ENCODE measurements around the gene GID8. TPM values are rescaled to one million over a fixed set of nuclear protein-coding genes. Genes with fewer than 3 reads are reported as not detected.
A peak's percentile ranks its signal among the peaks of the same experiment; 100 is the strongest.

Gene GID8
- total and polyA plus RNA-seq, 2 donors: 24.0 to 25.7 TPM

DNA sequence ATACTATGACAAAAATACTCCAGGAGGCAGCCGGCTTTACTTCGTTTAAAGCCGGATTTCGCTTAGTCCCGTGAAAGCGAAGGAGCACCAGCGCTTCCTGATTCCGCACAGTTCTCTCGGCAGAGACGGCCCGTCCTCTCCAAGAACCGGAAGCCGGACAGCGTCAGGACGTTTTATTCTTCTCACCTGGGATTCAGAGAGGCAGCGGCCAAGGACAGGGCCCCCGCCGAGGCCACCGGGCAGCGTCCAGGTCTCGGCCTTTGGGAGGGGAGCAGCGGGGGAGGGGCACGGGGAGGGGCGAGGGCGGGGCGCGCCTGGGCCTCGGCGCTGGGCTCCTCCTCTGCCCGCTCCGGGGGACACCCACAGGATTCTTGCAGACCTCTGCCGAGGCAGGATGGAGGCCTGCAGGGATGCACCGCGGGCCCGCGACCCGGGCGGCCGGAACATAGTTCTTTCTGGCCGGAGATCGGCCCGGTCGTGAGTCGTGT, 8.9 kb upstream of the GID8 start:
- Histone ChIP-seq H3K27me3 (ENCODE audit: control insufficient read depth in 2 of 2, insufficient read depth in 1 of 2, low read length in 1 of 2) (no peaks in the 10 kb centered on the region), H3K36me3 (ENCODE audit: control insufficient read depth in 2 of 2, insufficient read depth in 2 of 2, low read length in 1 of 2) (peaks cover 4 to 5% of the 10 kb centered on the region in 2 donors), H3K9me3 (ENCODE audit: control insufficient read depth in 2 of 2, insufficient read depth in 1 of 2, low read length in 1 of 2) (no peaks in the 10 kb centered on the region), H3K4me1 (ENCODE audit: control insufficient read depth in 2 of 2, insufficient read depth in 2 of 2, low read length in 2 of 2) (peaks cover 30 to 54% of the 10 kb centered on the region in 2 donors), H3K4me3 (ENCODE audit: low read length in 2 of 2) (peak overlapping the region; percentile 61 to 92), H3K27ac (ENCODE audit: low read depth in 1 of 2, low read length in 1 of 2) (peak overlapping the region; percentile 70 to 81)
- WGBS: under 1% methylated on average over 44 of the region's 44 CpGs
- peak in 2 of 9 donors; percentile 39 to 71 for DNase-seq (ENCODE audit: low read depth in 6 of 9, low spot score in 9 of 9)

- H3K4me3 ChIP-seq (ENCODE audit: low read length in 2 of 2): no peak overlapping the region
- no peak for DNase-seq (ENCODE audit: low read depth in 6 of 9, low spot score in 9 of 9)
- peaks cover 20 to 21% of the 10 kb centered on the region in 2 donors for H3K36me3 ChIP-seq (ENCODE audit: control insufficient read depth in 2 of 2, insufficient read depth in 2 of 2, low read length in 1 of 2)
- no peaks in the 10 kb centered on the region for H3K27me3 ChIP-seq (ENCODE audit: control insufficient read depth in 2 of 2, insufficient read depth in 1 of 2, low read length in 1 of 2)
- H3K27ac ChIP-seq (ENCODE audit: low read depth in 1 of 2, low read length in 1 of 2): no peak overlapping the region
- H3K9me3 ChIP-seq (ENCODE audit: control insufficient read depth in 2 of 2, insufficient read depth in 1 of 2, low read length in 1 of 2): no peaks in the 10 kb centered on the region
- H3K4me1 ChIP-seq (ENCODE audit: control insufficient read depth in 2 of 2, insufficient read depth in 2 of 2, low read length in 2 of 2): peaks cover 24 to 67% of the 10 kb centered on the region in 2 donors
- 86% methylated on average over 9 of the region's 9 CpGs for WGBS
Measured at GRCh38 chr20:62931464-62931863, 6.5 kb upstream of the GID8 start.

DNA sequence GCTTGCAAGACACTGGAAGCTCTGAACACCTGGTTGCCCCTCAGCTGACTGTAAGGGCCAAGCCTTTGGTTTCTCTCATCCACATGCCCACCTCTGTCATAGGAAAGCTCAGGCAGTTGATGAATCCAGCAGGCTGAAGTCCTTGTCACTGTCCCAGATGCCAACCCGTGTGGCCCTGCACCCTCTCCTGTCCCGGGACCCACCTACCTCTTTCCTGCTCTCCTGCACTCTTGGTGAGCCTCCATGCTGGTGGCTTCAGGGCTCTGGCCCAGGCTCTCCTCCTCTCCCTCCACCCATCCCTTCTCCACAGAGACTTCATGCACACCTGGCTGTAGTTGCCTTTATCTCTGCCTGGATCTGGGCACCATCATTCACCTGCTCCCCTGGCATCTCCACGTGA, 4.0 kb upstream of the GID8 start:
- peak overlapping the region in 1 of 2 donors; percentile 9 for H3K27ac ChIP-seq (ENCODE audit: low read depth in 1 of 2, low read length in 1 of 2)

GRCh38 chr20:62935204-62935967, 2.6 kb upstream of the GID8 start:
- no peaks in the 10 kb centered on the region for H3K27me3 ChIP-seq (ENCODE audit: control insufficient read depth in 2 of 2, insufficient read depth in 1 of 2, low read length in 1 of 2)
- peaks cover 17 to 21% of the 10 kb centered on the region in 2 donors for H3K36me3 ChIP-seq (ENCODE audit: control insufficient read depth in 2 of 2, insufficient read depth in 2 of 2, low read length in 1 of 2)
- peaks cover 24 to 54% of the 10 kb centered on the region in 2 donors for H3K4me1 ChIP-seq (ENCODE audit: control insufficient read depth in 2 of 2, insufficient read depth in 2 of 2, low read length in 2 of 2)
- H3K4me3 ChIP-seq (ENCODE audit: low read length in 2 of 2): no peak overlapping the region
- no peaks in the 10 kb centered on the region for H3K9me3 ChIP-seq (ENCODE audit: control insufficient read depth in 2 of 2, insufficient read depth in 1 of 2, low read length in 1 of 2)
- 96% methylated on average over 12 of the region's 12 CpGs for WGBS
- H3K27ac ChIP-seq (ENCODE audit: low read depth in 1 of 2, low read length in 1 of 2): no peak overlapping the region
- no peak for DNase-seq (ENCODE audit: low read depth in 6 of 9, low spot score in 9 of 9)

More for the DNA sequence above, 4.0 kb upstream of the GID8 start:
- no peak for DNase-seq (ENCODE audit: low read depth in 6 of 9, low spot score in 9 of 9)
- Histone ChIP-seq H3K4me3 (ENCODE audit: low read length in 2 of 2) (no peak overlapping the region), H3K9me3 (ENCODE audit: control insufficient read depth in 2 of 2, insufficient read depth in 1 of 2, low read length in 1 of 2) (no peaks in the 10 kb centered on the region), H3K4me1 (ENCODE audit: control insufficient read depth in 2 of 2, insufficient read depth in 2 of 2, low read length in 2 of 2) (peaks cover 14 to 52% of the 10 kb centered on the region in 2 donors), H3K36me3 (ENCODE audit: control insufficient read depth in 2 of 2, insufficient read depth in 2 of 2, low read length in 1 of 2) (peaks cover 17 to 21% of the 10 kb centered on the region in 2 donors), H3K27me3 (ENCODE audit: control insufficient read depth in 2 of 2, insufficient read depth in 1 of 2, low read length in 1 of 2) (no peaks in the 10 kb centered on the region)
- 55% methylated on average over 3 of the region's 3 CpGs for WGBS

GRCh38 chr20:62935968-62936585, 1.9 kb upstream of the GID8 start:
- no peak for DNase-seq (ENCODE audit: low read depth in 6 of 9, low spot score in 9 of 9)
- WGBS: 97% methylated on average over 22 of the region's 22 CpGs
- peaks cover 22% of the 10 kb centered on the region in 2 donors for H3K36me3 ChIP-seq (ENCODE audit: control insufficient read depth in 2 of 2, insufficient read depth in 2 of 2, low read length in 1 of 2)
- H3K27me3 ChIP-seq (ENCODE audit: control insufficient read depth in 2 of 2, insufficient read depth in 1 of 2, low read length in 1 of 2): no peaks in the 10 kb centered on the region
- no peak overlapping the region for H3K27ac ChIP-seq (ENCODE audit: low read depth in 1 of 2, low read length in 1 of 2)
- peaks cover 24 to 54% of the 10 kb centered on the region in 2 donors for H3K4me1 ChIP-seq (ENCODE audit: control insufficient read depth in 2 of 2, insufficient read depth in 2 of 2, low read length in 2 of 2)
- H3K4me3 ChIP-seq (ENCODE audit: low read length in 2 of 2): no peak overlapping the region
- no peaks in the 10 kb centered on the region for H3K9me3 ChIP-seq (ENCODE audit: control insufficient read depth in 2 of 2, insufficient read depth in 1 of 2, low read length in 1 of 2)

DNA sequence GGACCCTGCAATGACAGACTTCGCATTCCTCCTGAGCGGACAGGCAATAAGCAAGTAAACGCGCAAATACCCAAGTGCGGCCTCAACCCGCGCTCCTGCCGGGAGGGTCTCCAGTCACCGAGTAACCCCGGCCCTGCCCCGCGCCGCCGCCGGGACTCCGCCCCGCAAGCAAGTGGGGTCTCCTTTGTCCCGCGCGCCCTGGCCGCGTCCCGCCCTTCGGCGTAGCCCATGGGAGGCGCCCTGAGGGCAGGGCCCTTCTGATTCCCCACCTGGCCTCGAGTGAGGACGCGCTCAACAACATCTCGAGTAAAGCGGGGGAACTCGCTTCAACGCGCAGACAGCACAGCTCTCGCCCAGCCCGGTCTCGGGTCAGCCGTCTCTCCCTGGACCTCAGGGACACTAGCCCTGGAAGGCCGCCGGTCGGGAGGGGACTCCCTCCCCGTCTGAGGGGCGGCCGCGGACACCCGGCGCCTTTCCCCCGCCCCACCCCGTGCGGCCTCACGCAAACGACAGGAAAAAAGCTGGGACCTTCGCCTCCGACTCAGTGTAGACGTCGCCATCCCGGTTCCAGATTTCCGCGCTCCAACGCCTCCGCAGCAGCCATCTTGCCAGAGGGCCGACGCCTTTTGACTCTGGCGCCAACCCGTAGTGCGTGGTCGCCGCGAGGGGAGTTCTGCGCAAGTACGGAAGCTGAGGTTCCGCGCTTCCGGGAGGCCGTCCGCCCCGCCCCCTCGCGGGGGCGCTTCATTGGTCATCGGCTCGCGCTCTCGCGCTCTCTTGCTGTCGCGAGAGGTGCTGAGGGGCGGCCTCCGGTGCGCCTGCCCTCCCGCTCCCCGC, 461 bp upstream of the GID8 start:
- H3K4me1 ChIP-seq (ENCODE audit: control insufficient read depth in 2 of 2, insufficient read depth in 2 of 2, low read length in 2 of 2): peaks cover 24 to 51% of the 10 kb centered on the region in 2 donors
- no peaks in the 10 kb centered on the region for H3K9me3 ChIP-seq (ENCODE audit: control insufficient read depth in 2 of 2, insufficient read depth in 1 of 2, low read length in 1 of 2)
- under 1% methylated on average over 92 of the region's 92 CpGs for WGBS
- peak overlapping the region; percentile 92 to 98 for H3K4me3 ChIP-seq (ENCODE audit: low read length in 2 of 2)
- peak overlapping the region; percentile 84 to 89 for H3K27ac ChIP-seq (ENCODE audit: low read depth in 1 of 2, low read length in 1 of 2)
- peak; percentile 87 to 98 (median 94) for DNase-seq (ENCODE audit: low read depth in 6 of 9, low spot score in 9 of 9)
- H3K27me3 ChIP-seq (ENCODE audit: control insufficient read depth in 2 of 2, insufficient read depth in 1 of 2, low read length in 1 of 2): no peaks in the 10 kb centered on the region
- H3K36me3 ChIP-seq (ENCODE audit: control insufficient read depth in 2 of 2, insufficient read depth in 2 of 2, low read length in 1 of 2): peaks cover 35% of the 10 kb centered on the region in 2 donors

DNA sequence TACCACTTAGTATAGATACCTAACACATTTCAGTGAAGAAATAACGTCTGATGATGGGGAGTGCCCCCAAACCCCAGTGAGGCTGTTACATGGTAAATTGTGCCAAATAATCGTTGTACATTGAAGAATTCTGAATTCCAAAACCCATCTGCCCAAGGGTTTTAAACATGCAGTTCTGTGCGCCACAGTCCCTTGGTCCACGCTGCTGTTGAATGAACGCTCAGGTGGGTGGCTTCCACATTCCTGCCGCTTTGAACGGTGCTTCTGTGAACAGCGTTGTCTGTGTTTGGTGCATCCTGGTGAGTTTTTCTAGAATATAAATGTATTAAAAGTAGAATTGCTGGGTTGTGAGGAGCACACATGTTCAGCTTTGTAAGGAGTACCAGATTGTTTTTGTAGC, 2.9 kb downstream of the GID8 start:
- Histone ChIP-seq H3K4me3 (ENCODE audit: low read length in 2 of 2) (no peak overlapping the region), H3K27ac (ENCODE audit: low read depth in 1 of 2, low read length in 1 of 2) (no peak overlapping the region), H3K4me1 (ENCODE audit: control insufficient read depth in 2 of 2, insufficient read depth in 2 of 2, low read length in 2 of 2) (peaks cover 16 to 27% of the 10 kb centered on the region in 2 donors), H3K27me3 (ENCODE audit: control insufficient read depth in 2 of 2, insufficient read depth in 1 of 2, low read length in 1 of 2) (no peaks in the 10 kb centered on the region), H3K36me3 (ENCODE audit: control insufficient read depth in 2 of 2, insufficient read depth in 2 of 2, low read length in 1 of 2) (peaks cover 48 to 52% of the 10 kb centered on the region in 2 donors), H3K9me3 (ENCODE audit: control insufficient read depth in 2 of 2, insufficient read depth in 1 of 2, low read length in 1 of 2) (no peaks in the 10 kb centered on the region)
- 96% methylated on average over 8 of the region's 8 CpGs for WGBS
- DNase-seq (ENCODE audit: low read depth in 6 of 9, low spot score in 9 of 9): no peak

GRCh38 chr20:62941792-62942191, 3.8 kb downstream of the GID8 start:
- Histone ChIP-seq H3K27me3 (ENCODE audit: control insufficient read depth in 2 of 2, insufficient read depth in 1 of 2, low read length in 1 of 2) (no peaks in the 10 kb centered on the region), H3K9me3 (ENCODE audit: control insufficient read depth in 2 of 2, insufficient read depth in 1 of 2, low read length in 1 of 2) (no peaks in the 10 kb centered on the region), H3K4me1 (ENCODE audit: control insufficient read depth in 2 of 2, insufficient read depth in 2 of 2, low read length in 2 of 2) (peaks cover 13 to 18% of the 10 kb centered on the region in 2 donors), H3K27ac (ENCODE audit: low read depth in 1 of 2, low read length in 1 of 2) (no peak overlapping the region), H3K4me3 (ENCODE audit: low read length in 2 of 2) (no peak overlapping the region), H3K36me3 (ENCODE audit: control insufficient read depth in 2 of 2, insufficient read depth in 2 of 2, low read length in 1 of 2) (peaks cover 57 to 61% of the 10 kb centered on the region in 2 donors)
- WGBS: 95% methylated on average over 1 of the region's 1 CpG
- no peak for DNase-seq (ENCODE audit: low read depth in 6 of 9, low spot score in 9 of 9)
